Endothelial cell (in vitro differentiated cells): ENCODE measurements around the gene ANKRD29. TPM values are rescaled to one million over a fixed set of nuclear protein-coding genes. Genes with fewer than 3 reads are reported as not detected.

ENCODE experiments used
- DNase-seq: peaks from one replicate; pipeline ENCODE4 v3.0.0; 2021; ENCODE audit warnings: low spot score
- H3K27ac Mint-ChIP-seq: one replicate; pipeline ENCODE4 v1.8.0; 2021; ENCODE audit warnings: mixed read lengths, inconsistent platforms; ENCODE audit not compliant: unreplicated experiment
- H3K27me3 Mint-ChIP-seq: one replicate; pipeline ENCODE4 v1.8.0; 2021; ENCODE audit warnings: mild to moderate bottlenecking, moderate library complexity, mixed read lengths, inconsistent platforms; ENCODE audit not compliant: unreplicated experiment
- H3K36me3 Mint-ChIP-seq: one replicate; pipeline ENCODE4 v1.8.0; 2021; ENCODE audit warnings: mild to moderate bottlenecking, low read depth, mixed read lengths, inconsistent platforms; ENCODE audit not compliant: unreplicated experiment
- H3K4me1 Mint-ChIP-seq: one replicate; pipeline ENCODE4 v1.8.0; 2021; ENCODE audit warnings: mild to moderate bottlenecking, mixed read lengths, inconsistent platforms; ENCODE audit not compliant: unreplicated experiment
- H3K4me3 Mint-ChIP-seq: one replicate; pipeline ENCODE4 v1.8.0; 2021; ENCODE audit warnings: mild to moderate bottlenecking, mixed read lengths, inconsistent platforms; ENCODE audit not compliant: unreplicated experiment
- H3K9me3 Mint-ChIP-seq: one replicate; pipeline ENCODE4 v1.8.0; 2021; ENCODE audit warnings: mixed read lengths, inconsistent platforms; ENCODE audit not compliant: unreplicated experiment
- total RNA-seq: library from RNA; stranded (reverse); fragmentation: NEBNext Ultra II Directional; extraction: Animal tissue kit (Norgen Biotek cat#: 25700); gene quantifications from one replicate; pipeline ENCODE4 v1.2.1, GENCODE V29; 2021; ENCODE audit not compliant: unreplicated experiment
- TF ChIP-seq, protein P1 (sequence below): fragments of 200-600 bp; sonication (generic); IDR thresholded peaks from one replicate; pipeline ENCODE4 v1.5.0; 2021; ENCODE audit warnings: antibody characterized with exemption; ENCODE audit not compliant: unreplicated experiment

The ANKRD29 gene
- total RNA-seq, 1 donor from 2014 or later: not detected

- no peaks in the 10 kb centered on the region for H3K36me3 Mint-ChIP-seq
- no peak for DNase-seq
- TF ChIP-seq, protein P1, sequence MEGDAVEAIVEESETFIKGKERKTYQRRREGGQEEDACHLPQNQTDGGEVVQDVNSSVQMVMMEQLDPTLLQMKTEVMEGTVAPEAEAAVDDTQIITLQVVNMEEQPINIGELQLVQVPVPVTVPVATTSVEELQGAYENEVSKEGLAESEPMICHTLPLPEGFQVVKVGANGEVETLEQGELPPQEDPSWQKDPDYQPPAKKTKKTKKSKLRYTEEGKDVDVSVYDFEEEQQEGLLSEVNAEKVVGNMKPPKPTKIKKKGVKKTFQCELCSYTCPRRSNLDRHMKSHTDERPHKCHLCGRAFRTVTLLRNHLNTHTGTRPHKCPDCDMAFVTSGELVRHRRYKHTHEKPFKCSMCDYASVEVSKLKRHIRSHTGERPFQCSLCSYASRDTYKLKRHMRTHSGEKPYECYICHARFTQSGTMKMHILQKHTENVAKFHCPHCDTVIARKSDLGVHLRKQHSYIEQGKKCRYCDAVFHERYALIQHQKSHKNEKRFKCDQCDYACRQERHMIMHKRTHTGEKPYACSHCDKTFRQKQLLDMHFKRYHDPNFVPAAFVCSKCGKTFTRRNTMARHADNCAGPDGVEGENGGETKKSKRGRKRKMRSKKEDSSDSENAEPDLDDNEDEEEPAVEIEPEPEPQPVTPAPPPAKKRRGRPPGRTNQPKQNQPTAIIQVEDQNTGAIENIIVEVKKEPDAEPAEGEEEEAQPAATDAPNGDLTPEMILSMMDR: no peak
- peaks cover 3% of the 10 kb centered on the region for H3K27me3 Mint-ChIP-seq
- no peak overlapping the region for H3K4me3 Mint-ChIP-seq
- H3K4me1 Mint-ChIP-seq: peaks cover 2% of the 10 kb centered on the region
- H3K27ac Mint-ChIP-seq: no peak overlapping the region
- peaks cover 5% of the 10 kb centered on the region for H3K9me3 Mint-ChIP-seq
Measured at GRCh38 chr18:23671564-23671963, 8.9 kb upstream of the ANKRD29 start.

DNA sequence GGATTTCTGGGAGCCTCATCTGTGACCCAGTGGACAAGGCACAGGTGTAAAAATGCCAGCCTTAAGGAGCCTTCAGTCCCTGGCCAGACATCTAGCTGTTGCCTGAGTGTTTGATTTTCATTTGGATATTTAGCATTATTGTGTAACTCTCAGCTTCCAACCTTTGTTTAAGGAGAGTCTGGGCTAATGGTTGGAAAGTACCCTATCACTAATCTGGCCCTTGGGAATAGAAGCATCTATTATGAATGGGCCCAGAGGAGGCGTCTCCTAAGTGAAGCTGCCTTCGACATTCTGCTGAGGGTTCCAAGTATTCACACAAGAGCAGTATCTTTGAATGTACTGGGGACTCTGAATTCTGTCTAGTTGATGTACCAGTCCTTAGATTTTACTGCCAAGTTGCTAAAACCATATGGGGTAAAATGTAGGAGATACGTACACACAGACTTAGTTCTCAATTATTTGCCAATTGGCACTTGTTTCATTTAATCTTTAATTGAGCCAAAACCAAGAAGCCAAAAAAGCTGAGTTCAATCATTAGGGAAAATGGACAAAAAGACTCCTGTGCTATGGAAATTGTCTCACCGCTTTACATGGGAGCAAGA, 7.2 kb upstream of the ANKRD29 start:
- TF ChIP-seq, protein P1: no peak
- no peak overlapping the region for H3K4me3 Mint-ChIP-seq
- H3K4me1 Mint-ChIP-seq: peaks cover 2% of the 10 kb centered on the region
- H3K36me3 Mint-ChIP-seq: no peaks in the 10 kb centered on the region
- H3K27ac Mint-ChIP-seq: no peak overlapping the region
- H3K9me3 Mint-ChIP-seq: peaks cover 5% of the 10 kb centered on the region
- H3K27me3 Mint-ChIP-seq: no peaks in the 10 kb centered on the region
- no peak for DNase-seq

- H3K4me1 Mint-ChIP-seq: peaks cover 2% of the 10 kb centered on the region
- TF ChIP-seq, protein P1: no peak
- H3K9me3 Mint-ChIP-seq: peaks cover 5% of the 10 kb centered on the region
- no peaks in the 10 kb centered on the region for H3K36me3 Mint-ChIP-seq
- DNase-seq: no peak
- no peak overlapping the region for H3K27ac Mint-ChIP-seq
- H3K27me3 Mint-ChIP-seq: no peaks in the 10 kb centered on the region
- H3K4me3 Mint-ChIP-seq: no peak overlapping the region
Measured at GRCh38 chr18:23669202-23669766, 6.6 kb upstream of the ANKRD29 start.

- Mint-ChIP-seq H3K27me3 (no peaks in the 10 kb centered on the region), H3K4me1 (peaks cover 2% of the 10 kb centered on the region), H3K36me3 (no peaks in the 10 kb centered on the region), H3K9me3 (peaks cover 5% of the 10 kb centered on the region), H3K4me3 (no peak overlapping the region), H3K27ac (no peak overlapping the region)
- TF ChIP-seq, protein P1: no peak
- no peak for DNase-seq
Measured at GRCh38 chr18:23668731-23669130, 6.0 kb upstream of the ANKRD29 start.

- H3K36me3 Mint-ChIP-seq: peaks cover 4% of the 10 kb centered on the region
- DNase-seq: no peak
- peaks cover 5% of the 10 kb centered on the region for H3K9me3 Mint-ChIP-seq
- H3K27me3 Mint-ChIP-seq: peaks cover 1% of the 10 kb centered on the region
- TF ChIP-seq, protein P1: no peak
- H3K27ac Mint-ChIP-seq: no peak overlapping the region
- H3K4me1 Mint-ChIP-seq: peaks cover 6% of the 10 kb centered on the region
- no peak overlapping the region for H3K4me3 Mint-ChIP-seq
Measured at GRCh38 chr18:23667114-23667513, 4.4 kb upstream of the ANKRD29 start.
